Measurements from ENCODE around the gene NFIB. TPM values are rescaled to one million over a fixed set of nuclear protein-coding genes. Genes with fewer than 3 reads are reported as not detected.

NFIB gene
- total RNA-seq, 1 donor from 2014 or later, result 153 TPM

- DNase-seq, result no peak
These were observed 31.0 kb upstream of the NFIB start for GRCh38 chr9:14344941-14345353.

DNA sequence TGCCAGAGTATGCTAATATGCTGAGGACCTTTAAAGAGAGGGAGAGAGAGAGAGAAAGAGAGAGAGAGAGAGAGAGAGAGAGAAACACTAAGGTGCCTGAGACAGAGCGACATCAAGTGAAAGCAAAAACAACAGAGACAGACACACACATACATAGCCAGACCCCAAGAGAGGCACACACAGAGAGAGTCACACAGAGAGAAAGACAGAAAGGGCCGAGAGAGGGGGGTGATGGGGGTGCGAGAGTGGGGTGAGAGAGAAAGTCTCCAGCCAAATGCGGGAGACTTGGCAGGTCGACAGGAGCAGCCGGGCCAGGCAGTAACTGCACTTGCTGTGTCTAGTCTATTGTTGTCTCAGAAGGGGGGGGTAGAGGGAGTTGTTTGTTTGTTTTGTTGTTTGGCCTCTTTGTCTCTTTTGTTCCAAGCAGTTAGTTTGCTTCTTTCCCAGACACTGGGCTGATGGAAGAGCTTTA, 30.1 kb upstream of the NFIB start:
- DNase-seq, result peak; percentile 47

GRCh38 chr9:14343261-14344031, 29.5 kb upstream of the NFIB start:
- no peak for DNase-seq

- DNase-seq, result no peak
These were observed 28.8 kb upstream of the NFIB start for GRCh38 chr9:14342736-14343135.

DNA sequence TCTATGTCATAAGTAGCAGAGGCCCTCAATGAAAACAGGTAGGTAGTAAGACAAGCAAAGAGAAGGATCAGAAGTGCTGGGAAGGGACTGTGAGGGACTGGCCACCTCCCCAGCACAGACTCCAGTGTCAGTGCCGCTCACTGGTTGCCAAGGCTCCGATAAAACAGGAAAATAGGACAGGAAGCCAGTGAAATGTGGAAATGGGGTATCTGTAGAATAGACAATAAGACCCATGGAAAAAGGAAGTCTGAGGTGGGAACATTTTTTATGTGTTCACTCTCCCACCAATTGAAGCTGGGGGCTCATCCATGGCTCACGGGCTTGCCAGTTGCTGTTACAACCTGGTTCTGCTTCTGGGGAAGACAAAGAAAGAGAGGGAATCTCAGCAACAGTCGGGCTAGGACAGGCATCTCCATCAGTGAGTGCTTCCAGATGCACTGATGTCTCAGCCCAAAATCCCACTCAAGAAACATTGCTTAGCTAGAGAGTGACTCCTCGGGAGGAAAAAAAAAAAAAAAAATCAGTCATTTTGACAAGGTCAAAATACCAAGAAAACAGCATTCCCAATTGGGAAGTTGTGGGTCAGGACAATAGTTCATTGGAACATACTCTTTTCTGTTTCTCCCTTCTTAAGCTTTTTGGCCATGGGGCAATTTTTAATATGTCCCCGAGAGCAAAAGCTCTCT, 27.6 kb upstream of the NFIB start:
- DNase-seq, result peak; percentile 85

DNA sequence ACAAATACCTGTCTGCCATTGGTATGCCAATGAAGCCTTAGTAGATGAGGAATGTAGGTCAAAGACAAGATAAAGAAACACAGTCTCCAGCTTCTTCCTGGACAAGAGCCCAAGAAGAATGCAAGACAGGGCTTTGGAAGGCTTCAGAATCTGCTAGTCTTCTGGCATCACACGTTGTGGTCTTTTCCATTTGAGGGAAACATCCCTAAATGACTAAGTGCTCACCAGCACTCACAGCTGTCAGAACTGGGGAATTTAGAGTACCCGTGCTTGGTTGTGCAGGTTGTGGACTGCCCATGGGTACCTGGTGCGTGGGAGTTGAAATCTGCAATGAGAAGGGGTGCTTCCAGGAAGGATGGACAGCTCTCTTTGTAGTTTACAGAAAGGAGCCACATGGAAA, 27.1 kb upstream of the NFIB start:
- DNase-seq, result no peak

- no peak for DNase-seq
These were observed 26.4 kb upstream of the NFIB start for GRCh38 chr9:14340219-14340873.

DNA sequence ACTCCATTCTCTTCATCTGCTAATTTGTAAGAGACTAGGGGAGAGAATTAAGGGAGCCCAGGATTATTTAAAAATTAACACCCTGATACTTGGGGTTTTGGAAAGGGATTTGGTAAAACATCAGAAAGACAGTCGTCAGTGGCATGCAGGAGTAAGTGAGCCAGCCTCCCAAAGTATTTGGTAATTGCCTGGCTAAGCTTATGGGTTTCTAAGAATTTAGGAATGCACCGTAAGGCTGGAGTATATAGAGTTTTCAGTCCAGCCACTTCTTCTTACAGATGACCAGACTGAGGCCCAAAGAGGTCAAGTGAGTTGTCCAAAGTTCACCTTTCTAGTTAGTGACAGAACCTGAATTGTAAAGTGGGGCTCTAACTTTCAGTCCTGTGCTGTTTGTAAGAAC, 25.8 kb upstream of the NFIB start:
- DNase-seq, result no peak

DNA sequence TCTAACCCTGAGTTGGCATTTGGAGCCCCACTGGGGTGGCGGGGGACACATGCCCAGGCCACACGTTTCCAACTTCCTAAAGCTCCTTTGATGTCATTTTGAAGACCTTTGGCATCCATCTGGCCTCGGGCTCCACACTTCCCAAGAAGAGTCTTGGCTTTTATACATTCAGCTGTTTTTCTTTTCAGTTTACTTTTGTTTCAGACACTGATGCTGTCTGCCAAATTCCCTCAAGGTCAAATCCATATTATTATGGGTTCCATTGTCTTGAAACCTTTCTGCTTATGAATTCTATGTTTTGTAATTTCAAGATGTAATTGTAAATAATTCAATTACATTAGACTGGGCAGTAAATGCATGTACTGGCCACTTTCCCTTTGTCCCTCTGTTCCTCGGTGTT, 23.7 kb upstream of the NFIB start:
- DNase-seq, result no peak

- DNase-seq, result no peak
These were observed 22.3 kb upstream of the NFIB start for GRCh38 chr9:14336244-14336643.

DNA sequence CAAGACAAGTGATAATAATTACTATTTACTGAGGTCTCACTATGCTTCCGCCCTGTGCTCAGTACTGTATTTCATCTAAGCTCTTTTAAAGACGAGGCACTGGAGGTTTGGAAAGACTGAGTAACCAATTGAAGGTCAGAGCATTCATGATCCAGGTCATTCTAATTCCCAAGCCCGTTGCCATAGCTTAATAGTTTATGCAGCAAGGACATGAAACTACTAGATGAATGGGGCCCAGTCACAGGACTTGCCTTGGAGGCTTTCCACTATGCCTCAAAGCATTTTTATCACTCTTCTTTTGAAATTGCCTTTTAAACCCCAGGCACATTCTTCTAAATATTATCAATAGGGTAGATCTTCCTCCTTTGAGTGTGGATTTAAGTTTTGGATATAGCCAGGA, 17.2 kb upstream of the NFIB start:
- DNase-seq, result no peak

GRCh38 chr9:14327036-14327435, 13.1 kb upstream of the NFIB start:
- DNase-seq, result no peak

GRCh38 chr9:14326264-14326826, 12.4 kb upstream of the NFIB start:
- DNase-seq, result no peak

GRCh38 chr9:14325147-14325546, 11.2 kb upstream of the NFIB start:
- DNase-seq, result no peak

GRCh38 chr9:14323985-14324650, 10.2 kb upstream of the NFIB start:
- DNase-seq, result no peak

GRCh38 chr9:14323083-14323971, 9.4 kb upstream of the NFIB start:
- DNase-seq, result no peak

DNA sequence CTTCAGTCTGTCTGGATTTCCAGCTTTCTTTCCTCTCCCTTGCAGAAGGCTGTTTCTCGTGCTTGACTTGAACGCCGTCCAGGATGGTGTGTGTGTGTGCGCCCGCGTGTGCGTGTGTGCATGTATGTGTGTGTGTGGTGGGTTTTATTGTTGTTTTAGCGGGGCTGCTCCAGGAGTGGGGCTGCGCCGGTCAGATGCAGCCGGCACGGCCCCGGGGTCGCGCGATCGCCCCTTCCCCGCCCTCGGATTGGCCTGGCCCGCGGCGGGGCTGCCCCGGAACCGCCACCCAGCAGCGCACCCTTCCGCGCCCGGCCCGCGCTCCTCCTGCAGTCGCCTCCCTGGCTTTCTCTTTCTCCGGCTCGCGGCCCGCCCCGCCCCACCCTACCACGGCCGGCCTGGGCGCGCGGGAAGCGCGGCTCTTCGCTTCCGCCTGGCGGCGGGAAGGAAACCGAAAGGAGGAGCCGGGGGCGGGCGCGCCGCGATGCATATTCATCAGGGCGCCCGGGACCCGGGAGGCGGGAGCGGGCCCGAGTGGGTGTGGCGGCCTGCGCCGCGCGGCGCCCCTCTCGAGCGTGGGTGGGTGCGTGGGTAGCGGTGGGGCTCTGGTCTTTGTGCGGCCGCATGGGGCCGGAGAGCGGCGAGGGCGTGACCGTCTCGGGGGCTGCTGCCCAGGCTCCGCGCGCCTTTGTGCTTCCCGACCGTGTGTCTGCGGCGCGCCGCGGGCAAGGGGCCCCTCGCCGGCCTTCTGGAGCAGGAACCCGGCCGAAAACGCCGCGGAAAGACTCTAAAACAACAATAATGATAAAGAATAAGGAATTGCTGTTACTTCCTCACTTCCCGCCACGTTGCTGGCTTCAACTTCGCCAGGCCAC, 8.5 kb upstream of the NFIB start:
- peak; percentile 94 for DNase-seq

DNA sequence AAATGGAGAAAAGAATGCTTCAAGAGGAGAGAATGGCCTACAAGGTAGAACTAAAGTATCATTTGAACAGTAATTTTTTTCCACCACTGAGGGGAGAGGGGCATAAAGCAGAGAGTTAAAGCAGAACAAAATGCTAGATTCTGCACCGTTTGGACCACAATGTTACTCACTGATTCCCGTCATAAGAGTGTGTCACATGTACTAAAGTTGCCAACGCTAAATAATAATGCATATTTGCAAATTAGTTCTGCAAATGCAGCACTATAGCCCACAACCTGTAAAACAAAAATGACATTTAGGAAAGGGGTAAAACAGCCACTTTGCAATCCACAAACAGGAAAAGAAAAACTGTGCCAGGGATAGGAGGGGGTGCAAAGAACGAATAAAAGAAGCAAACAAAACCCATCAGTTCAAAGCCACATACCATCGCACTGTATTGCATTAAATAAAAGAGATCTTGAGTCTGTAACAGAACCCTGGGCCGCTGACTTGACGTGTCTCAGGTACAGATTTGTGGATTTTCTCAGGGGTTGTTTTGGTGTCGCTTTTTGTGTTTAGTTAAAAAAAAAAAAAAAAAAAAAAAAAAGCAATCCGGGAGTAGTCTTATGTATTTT, 7.7 kb upstream of the NFIB start:
- no peak for DNase-seq

DNA sequence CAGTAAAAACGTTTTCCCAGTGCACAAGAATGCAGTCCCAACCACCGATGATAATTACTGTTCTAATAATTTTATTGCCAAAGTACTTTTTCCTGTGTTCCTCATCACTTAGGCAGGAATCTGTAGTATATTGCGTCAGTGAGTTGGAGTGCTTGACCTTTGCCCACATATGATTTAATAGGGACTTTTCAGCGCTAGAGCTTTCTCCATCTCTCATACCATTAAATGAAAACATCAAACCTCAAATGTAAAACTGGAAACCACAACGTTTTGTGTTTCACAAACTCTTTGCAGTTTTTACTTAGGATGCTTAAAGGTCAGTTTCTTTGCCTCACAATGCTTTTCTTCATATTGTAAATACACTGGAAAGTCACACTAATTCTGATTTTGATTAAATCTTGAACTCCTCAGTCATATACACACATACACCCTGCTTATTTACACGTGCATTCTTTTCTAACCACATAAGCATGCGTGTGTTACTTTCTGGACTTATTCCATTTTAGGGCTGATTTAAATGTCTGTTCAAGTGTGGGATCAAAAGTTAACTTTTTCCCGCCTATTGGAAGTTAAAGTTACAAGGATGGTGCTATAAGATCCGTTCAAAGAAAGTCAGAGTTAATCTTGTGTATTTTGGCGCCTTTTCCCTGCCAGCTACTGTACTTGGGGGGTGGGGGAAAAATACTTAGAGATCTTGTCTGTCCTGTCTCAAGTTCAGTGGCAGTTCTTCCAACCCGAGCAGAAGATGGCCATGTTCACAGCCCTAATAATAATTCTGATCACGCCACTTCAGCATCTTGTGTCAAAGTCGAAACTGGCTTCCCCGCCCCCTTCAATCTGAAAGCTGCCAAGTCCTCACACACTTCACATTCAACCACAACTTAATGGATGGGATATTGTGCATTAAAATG, 6.6 kb upstream of the NFIB start:
- DNase-seq, result peak; percentile 73

Data from dermis blood vessel endothelial cell (primary cell).